HepG2 (cell line): ENCODE data around the gene RPL38. TPM values are rescaled to one million over a fixed set of nuclear protein-coding genes. Genes with fewer than 3 reads are reported as not detected.
A peak's percentile ranks its signal among the peaks of the same experiment; 100 is the strongest.

Source experiments
- ARID2 ChIP-seq: sonication (generic); formaldehyde crosslinking; IDR thresholded peaks from 2 replicates; pipeline ENCODE4 v1.8.1; 2022; ENCODE audit warnings: mild to moderate bottlenecking, missing genetic modification reagents, borderline replicate concordance
- CAMTA2 ChIP-seq: sonication (generic); formaldehyde crosslinking; IDR thresholded peaks from 2 replicates; pipeline ENCODE4 v1.4.0; 2020; ENCODE audit warnings: mild to moderate bottlenecking, missing genetic modification reagents, borderline replicate concordance
- GLI4 ChIP-seq: sonication (generic); formaldehyde crosslinking; IDR thresholded peaks from 2 replicates; pipeline ENCODE4 v1.5.1; 2020; ENCODE audit warnings: missing genetic modification reagents, mild to moderate bottlenecking, moderate library complexity, borderline replicate concordance
- HIVEP1 ChIP-seq: sonication (generic); formaldehyde crosslinking; IDR thresholded peaks from 2 replicates; pipeline ENCODE4 v1.4.0; 2020; ENCODE audit warnings: mild to moderate bottlenecking, missing genetic modification reagents
- KLF11 ChIP-seq: IDR thresholded peaks from 2 replicates; pipeline ENCODE4 v1.6.1; 2016; ENCODE audit warnings: missing compliant biosample characterization
- KLF9 ChIP-seq: IDR thresholded peaks from 2 replicates; pipeline ENCODE4 v1.6.1; 2016; ENCODE audit warnings: low read depth
- NFIB ChIP-seq: sonication (generic); formaldehyde crosslinking; IDR thresholded peaks from 2 replicates; pipeline ENCODE4 v1.9.0; 2021; ENCODE audit warnings: missing genetic modification reagents, mild to moderate bottlenecking, borderline replicate concordance
- NR1H2 ChIP-seq: sonication (generic); formaldehyde crosslinking; IDR thresholded peaks from 2 replicates; pipeline ENCODE4 v1.8.1; 2022; ENCODE audit warnings: low read depth, missing genetic modification reagents, borderline replicate concordance
- NRL ChIP-seq: sonication (generic); formaldehyde crosslinking; IDR thresholded peaks from 2 replicates; pipeline ENCODE4 v1.5.0; 2020; ENCODE audit warnings: missing genetic modification reagents, mild to moderate bottlenecking, moderate library complexity, borderline replicate concordance
- SMAD3 ChIP-seq: sonication (generic); formaldehyde crosslinking; IDR thresholded peaks from 2 replicates; pipeline ENCODE4 v1.4.0; 2020; ENCODE audit warnings: missing genetic modification reagents
- SP140L ChIP-seq: sonication (generic); formaldehyde crosslinking; IDR thresholded peaks from 2 replicates; pipeline ENCODE4 v1.4.0; 2020; ENCODE audit warnings: missing genetic modification reagents, borderline replicate concordance
- TCF7L2 ChIP-seq: IDR thresholded peaks from 2 replicates; pipeline ENCODE4 v1.6.1; 2011; ENCODE audit warnings: mild to moderate bottlenecking, low read depth, low read length, moderate library complexity
- ZNF317 ChIP-seq: sonication (generic); formaldehyde crosslinking; IDR thresholded peaks from 2 replicates; pipeline ENCODE4 v1.5.0; 2020; ENCODE audit warnings: mild to moderate bottlenecking, missing genetic modification reagents
- ZNF775 ChIP-seq: sonication (generic); formaldehyde crosslinking; IDR thresholded peaks from 2 replicates; pipeline ENCODE4 v1.4.0; 2020; ENCODE audit warnings: missing genetic modification reagents, mild to moderate bottlenecking, moderate library complexity, borderline replicate concordance
- polyA plus RNA-seq, 8 experiments: library from polyadenylated mRNA; depleted of rRNA in 3 of 8; stranded (reverse) in 7 of 8; unstranded in 1 of 8; fragments of >200 nt; fragmentation: Illumina TruSeq in 4 of 8; extraction: Trizol in 4 of 8; gene quantifications; 2 replicates each; pipeline versions ENCODE4 v1.2.1 to v1.2.3, GENCODE V29; 2011 to 2016; ENCODE audit warnings: low read depth in 4 of 8, missing spikeins in 1 of 8, mixed read lengths in 1 of 8; ENCODE audit not compliant: insufficient read depth in 1 of 8
- total RNA-seq, 5 experiments: library from RNA; depleted of rRNA; stranded (reverse); fragments of >200 nt; fragmentation: Illumina TruSeq; extraction: Trizol; gene quantifications; 2 replicates each; pipeline ENCODE4 v1.2.3, GENCODE V29; 2016; ENCODE audit warnings: low read depth in 1 of 5
- TF ChIP-seq, protein P1 (sequence below): sonication (generic); formaldehyde crosslinking; IDR thresholded peaks from 2 replicates; pipeline ENCODE4 v1.8.0; 2022; ENCODE audit warnings: mild to moderate bottlenecking, missing genetic modification reagents
- TF ChIP-seq, protein P2 (sequence below): sonication (generic); formaldehyde crosslinking; conservative IDR thresholded peaks from 2 replicates; pipeline ENCODE4 v1.8.0; 2022; ENCODE audit warnings: missing genetic modification reagents
- TF ChIP-seq, protein P3 (sequence below): sonication (generic); formaldehyde crosslinking; IDR thresholded peaks from 2 replicates; pipeline ENCODE4 v1.4.0; 2020; ENCODE audit warnings: missing genetic modification reagents, mild to moderate bottlenecking, borderline replicate concordance
- TF ChIP-seq, protein P4 (sequence below): sonication (generic); formaldehyde crosslinking; conservative IDR thresholded peaks from 2 replicates; pipeline ENCODE4 v1.4.0; 2020; ENCODE audit warnings: mild to moderate bottlenecking, missing genetic modification reagents, moderate library complexity
- TF ChIP-seq, protein P5 (sequence below): IDR thresholded peaks from 2 replicates; pipeline ENCODE4 v1.6.1; 2016; ENCODE audit warnings: missing compliant biosample characterization, missing genetic modification reagents, borderline replicate concordance

RPL38 gene
- total and polyA plus RNA-seq, 2 of the 13 experiments (the other 11 are each of a cell fraction or from before 2014, with no cell fraction given), result 2,370 to 2,372 TPM

- TF ChIP-seq, protein P1, sequence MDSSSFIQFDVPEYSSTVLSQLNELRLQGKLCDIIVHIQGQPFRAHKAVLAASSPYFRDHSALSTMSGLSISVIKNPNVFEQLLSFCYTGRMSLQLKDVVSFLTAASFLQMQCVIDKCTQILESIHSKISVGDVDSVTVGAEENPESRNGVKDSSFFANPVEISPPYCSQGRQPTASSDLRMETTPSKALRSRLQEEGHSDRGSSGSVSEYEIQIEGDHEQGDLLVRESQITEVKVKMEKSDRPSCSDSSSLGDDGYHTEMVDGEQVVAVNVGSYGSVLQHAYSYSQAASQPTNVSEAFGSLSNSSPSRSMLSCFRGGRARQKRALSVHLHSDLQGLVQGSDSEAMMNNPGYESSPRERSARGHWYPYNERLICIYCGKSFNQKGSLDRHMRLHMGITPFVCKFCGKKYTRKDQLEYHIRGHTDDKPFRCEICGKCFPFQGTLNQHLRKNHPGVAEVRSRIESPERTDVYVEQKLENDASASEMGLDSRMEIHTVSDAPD, result peak; percentile 64; the same call in 1 of the 2 replicates
- peak; percentile 65; the same call in 1 of the 2 replicates for TF ChIP-seq KLF9 (CRISPR knock-in tag)
- TF ChIP-seq GLI4, result peak; percentile 90; the same call in 1 of the 2 replicates
- TF ChIP-seq CAMTA2 (CRISPR knock-in tag), result no peak; the same call in 1 of the 2 replicates
- no peak for TF ChIP-seq ARID2
- TF ChIP-seq, protein P2, sequence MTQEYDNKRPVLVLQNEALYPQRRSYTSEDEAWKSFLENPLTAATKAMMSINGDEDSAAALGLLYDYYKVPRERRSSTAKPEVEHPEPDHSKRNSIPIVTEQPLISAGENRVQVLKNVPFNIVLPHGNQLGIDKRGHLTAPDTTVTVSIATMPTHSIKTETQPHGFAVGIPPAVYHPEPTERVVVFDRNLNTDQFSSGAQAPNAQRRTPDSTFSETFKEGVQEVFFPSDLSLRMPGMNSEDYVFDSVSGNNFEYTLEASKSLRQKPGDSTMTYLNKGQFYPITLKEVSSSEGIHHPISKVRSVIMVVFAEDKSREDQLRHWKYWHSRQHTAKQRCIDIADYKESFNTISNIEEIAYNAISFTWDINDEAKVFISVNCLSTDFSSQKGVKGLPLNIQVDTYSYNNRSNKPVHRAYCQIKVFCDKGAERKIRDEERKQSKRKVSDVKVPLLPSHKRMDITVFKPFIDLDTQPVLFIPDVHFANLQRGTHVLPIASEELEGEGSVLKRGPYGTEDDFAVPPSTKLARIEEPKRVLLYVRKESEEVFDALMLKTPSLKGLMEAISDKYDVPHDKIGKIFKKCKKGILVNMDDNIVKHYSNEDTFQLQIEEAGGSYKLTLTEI, result no peak
- no peak for TF ChIP-seq NR1H2
- peak; percentile 90; the same call in 1 of the 2 replicates for TF ChIP-seq SP140L (CRISPR knock-in tag)
- TF ChIP-seq, protein P3, sequence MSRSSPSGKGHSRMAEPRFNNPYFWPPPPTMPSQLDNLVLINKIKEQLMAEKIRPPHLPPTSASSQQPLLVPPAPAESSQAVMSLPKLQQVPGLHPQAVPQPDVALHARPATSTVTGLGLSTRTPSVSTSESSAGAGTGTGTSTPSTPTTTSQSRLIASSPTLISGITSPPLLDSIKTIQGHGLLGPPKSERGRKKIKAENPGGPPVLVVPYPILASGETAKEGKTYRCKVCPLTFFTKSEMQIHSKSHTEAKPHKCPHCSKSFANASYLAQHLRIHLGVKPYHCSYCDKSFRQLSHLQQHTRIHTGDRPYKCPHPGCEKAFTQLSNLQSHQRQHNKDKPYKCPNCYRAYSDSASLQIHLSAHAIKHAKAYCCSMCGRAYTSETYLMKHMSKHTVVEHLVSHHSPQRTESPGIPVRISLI (CRISPR knock-in tag), result peak; percentile 87
- TF ChIP-seq ZNF775 (CRISPR knock-in tag), result no peak
- no peak for TF ChIP-seq NFIB (CRISPR knock-in tag)
- TF ChIP-seq NRL (CRISPR knock-in tag), result peak; percentile 97
- TF ChIP-seq TCF7L2, result no peak
- TF ChIP-seq, protein P4, sequence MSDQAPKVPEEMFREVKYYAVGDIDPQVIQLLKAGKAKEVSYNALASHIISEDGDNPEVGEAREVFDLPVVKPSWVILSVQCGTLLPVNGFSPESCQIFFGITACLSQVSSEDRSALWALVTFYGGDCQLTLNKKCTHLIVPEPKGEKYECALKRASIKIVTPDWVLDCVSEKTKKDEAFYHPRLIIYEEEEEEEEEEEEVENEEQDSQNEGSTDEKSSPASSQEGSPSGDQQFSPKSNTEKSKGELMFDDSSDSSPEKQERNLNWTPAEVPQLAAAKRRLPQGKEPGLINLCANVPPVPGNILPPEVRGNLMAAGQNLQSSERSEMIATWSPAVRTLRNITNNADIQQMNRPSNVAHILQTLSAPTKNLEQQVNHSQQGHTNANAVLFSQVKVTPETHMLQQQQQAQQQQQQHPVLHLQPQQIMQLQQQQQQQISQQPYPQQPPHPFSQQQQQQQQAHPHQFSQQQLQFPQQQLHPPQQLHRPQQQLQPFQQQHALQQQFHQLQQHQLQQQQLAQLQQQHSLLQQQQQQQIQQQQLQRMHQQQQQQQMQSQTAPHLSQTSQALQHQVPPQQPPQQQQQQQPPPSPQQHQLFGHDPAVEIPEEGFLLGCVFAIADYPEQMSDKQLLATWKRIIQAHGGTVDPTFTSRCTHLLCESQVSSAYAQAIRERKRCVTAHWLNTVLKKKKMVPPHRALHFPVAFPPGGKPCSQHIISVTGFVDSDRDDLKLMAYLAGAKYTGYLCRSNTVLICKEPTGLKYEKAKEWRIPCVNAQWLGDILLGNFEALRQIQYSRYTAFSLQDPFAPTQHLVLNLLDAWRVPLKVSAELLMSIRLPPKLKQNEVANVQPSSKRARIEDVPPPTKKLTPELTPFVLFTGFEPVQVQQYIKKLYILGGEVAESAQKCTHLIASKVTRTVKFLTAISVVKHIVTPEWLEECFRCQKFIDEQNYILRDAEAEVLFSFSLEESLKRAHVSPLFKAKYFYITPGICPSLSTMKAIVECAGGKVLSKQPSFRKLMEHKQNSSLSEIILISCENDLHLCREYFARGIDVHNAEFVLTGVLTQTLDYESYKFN (CRISPR knock-in tag), result peak; percentile 74
- TF ChIP-seq ZNF317 (CRISPR knock-in tag), result peak; percentile 93
- no peak; the same call in 1 of the 2 replicates for TF ChIP-seq HIVEP1 (CRISPR knock-in tag)
- TF ChIP-seq SMAD3 (CRISPR knock-in tag), result peak; percentile 98
- peak; percentile 86; the same call in 1 of the 2 replicates for TF ChIP-seq KLF11 (CRISPR knock-in tag)
- TF ChIP-seq, protein P5, sequence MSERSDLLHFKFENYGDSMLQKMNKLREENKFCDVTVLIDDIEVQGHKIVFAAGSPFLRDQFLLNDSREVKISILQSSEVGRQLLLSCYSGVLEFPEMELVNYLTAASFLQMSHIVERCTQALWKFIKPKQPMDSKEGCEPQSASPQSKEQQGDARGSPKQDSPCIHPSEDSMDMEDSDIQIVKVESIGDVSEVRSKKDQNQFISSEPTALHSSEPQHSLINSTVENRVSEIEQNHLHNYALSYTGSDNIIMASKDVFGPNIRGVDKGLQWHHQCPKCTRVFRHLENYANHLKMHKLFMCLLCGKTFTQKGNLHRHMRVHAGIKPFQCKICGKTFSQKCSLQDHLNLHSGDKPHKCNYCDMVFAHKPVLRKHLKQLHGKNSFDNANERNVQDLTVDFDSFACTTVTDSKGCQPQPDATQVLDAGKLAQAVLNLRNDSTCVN (CRISPR knock-in tag), result peak; percentile 82; the same call in 1 of the 2 replicates
These were observed at the start of gene RPL38 (continued) for GRCh38 chr17:74203439-74204240.
